Endothelial cell of umbilical vein (primary cell): ENCODE results near the gene CTNND2. TPM values are rescaled to one million over a fixed set of nuclear protein-coding genes. Genes with fewer than 3 reads are reported as not detected.

Source experiments
- BruUV-seq: library from RNA; stranded (reverse); fragments of 400-500 nt; replicated peaks from 2 replicates; lab custom pipeline; 2021; lab: Mats Ljungman, UMichigan
- CTCF ChIA-PET: fragments of 300-600, 350-600 bp; sonication (Branson Sonifier 250); formaldehyde crosslinking; loops from one replicate; lab custom pipeline; 2021; ENCODE audit warnings: antibody characterized with exemption, inconsistent platforms; lab: Charles Lee
- POLR2A ChIA-PET: fragments of 300-600, 350-600 bp; sonication (Branson Sonifier 250); formaldehyde crosslinking; loops from one replicate; lab custom pipeline; 2021; ENCODE audit warnings: antibody characterized with exemption, inconsistent platforms; lab: Charles Lee
- DNase-seq: peaks from one replicate; pipeline ENCODE4 v3.0.0-alpha.2; 2011; ENCODE audit warnings: low read depth, low spot score
- FAIRE-seq: peaks from 2 replicates; lab custom pipeline; 2011; peaks lifted over from hg19 to GRCh38; lab: Jason Lieb, UNC
- H2AFZ ChIP-seq: 2 replicates; pipeline ENCODE4 v1.6.0; 2012; ENCODE audit warnings: low read depth, low read length, control low read depth, inconsistent platforms
- H3K27ac ChIP-seq: 2 replicates; pipeline ENCODE4 v1.5.1; 2011; ENCODE audit warnings: low read depth, mild to moderate bottlenecking, control low read depth, low read length, moderate library complexity; ENCODE audit not compliant: insufficient read depth
- H3K27me3 ChIP-seq, 2 experiments: 2 replicates each; pipeline versions ENCODE4 v1.6.0 to v1.6.1; 2011; ENCODE audit warnings: low read length in 2 of 2, mixed read lengths in 1 of 2; ENCODE audit not compliant: control insufficient read depth in 2 of 2, insufficient read depth in 2 of 2
- H3K36me3 ChIP-seq, 2 experiments: 2 replicates in 1 of 2; 3 replicates in 1 of 2; pipeline ENCODE4 v1.5.1; 2011; ENCODE audit warnings: low read length in 2 of 2, mild to moderate bottlenecking in 1 of 2, moderate library complexity in 1 of 2; ENCODE audit not compliant: control insufficient read depth in 2 of 2, insufficient read depth in 2 of 2; ENCODE audit errors: extremely low read depth in 1 of 2
- H3K4me1 ChIP-seq: 3 replicates; pipeline ENCODE4 v1.5.1; 2011; ENCODE audit warnings: mild to moderate bottlenecking, low read length; ENCODE audit not compliant: control insufficient read depth, insufficient read depth; ENCODE audit errors: extremely low read depth
- H3K4me2 ChIP-seq: 2 replicates; pipeline ENCODE4 v1.6.1; 2011; ENCODE audit warnings: low read length, control low read depth, mixed read lengths; ENCODE audit not compliant: insufficient read depth
- H3K4me3 ChIP-seq, 3 experiments: fragments of 200-600 bp in 1 of 3; sonication (generic), shearing (Covaris generic) in 1 of 3; replicated peaks in 1 of 3; 2 replicates each; pipeline ENCODE4 v1.5.1; 2011 to 2016; ENCODE audit warnings: control low read depth in 3 of 3, low read length in 3 of 3, mild to moderate bottlenecking in 2 of 3, inconsistent platforms in 1 of 3, low read depth in 1 of 3, moderate library complexity in 1 of 3; ENCODE audit not compliant: insufficient read depth in 1 of 3
- H3K79me2 ChIP-seq: 2 replicates; pipeline ENCODE4 v1.6.0; 2012; ENCODE audit warnings: low read length, inconsistent platforms; ENCODE audit not compliant: control insufficient read depth, insufficient read depth
- H3K9ac ChIP-seq: replicated peaks from 2 replicates; pipeline ENCODE3; 2011; ENCODE audit warnings: low read length, control low read depth; ENCODE audit not compliant: insufficient read depth; ENCODE audit errors: extremely low read depth
- H3K9me1 ChIP-seq: replicated peaks from 3 replicates; pipeline ENCODE4 v1.6.0; 2011; ENCODE audit warnings: mild to moderate bottlenecking, low read length; ENCODE audit not compliant: control insufficient read depth, insufficient read depth; ENCODE audit errors: extremely low read depth
- H3K9me3 ChIP-seq: replicated peaks from 2 replicates; pipeline ENCODE4 v1.5.1; 2012; ENCODE audit warnings: low read length, inconsistent platforms; ENCODE audit not compliant: control insufficient read depth, insufficient read depth
- H4K20me1 ChIP-seq: replicated peaks from 2 replicates; pipeline ENCODE3; 2011; ENCODE audit warnings: mild to moderate bottlenecking, low read length; ENCODE audit not compliant: control insufficient read depth, insufficient read depth; ENCODE audit errors: extremely low read depth
- EZH2 ChIP-seq: IDR thresholded peaks from 2 replicates; pipeline ENCODE4 v1.6.1; 2012; ENCODE audit warnings: borderline replicate concordance, low read depth, mild to moderate bottlenecking, moderate library complexity, low read length, inconsistent platforms; ENCODE audit not compliant: severe bottlenecking
- FOS ChIP-seq: IDR thresholded peaks from 2 replicates; pipeline ENCODE4 v1.6.1; 2011; ENCODE audit warnings: mild to moderate bottlenecking, low read length, moderate library complexity, borderline replicate concordance; ENCODE audit not compliant: insufficient read depth
- GATA2 ChIP-seq: IDR thresholded peaks from 2 replicates; pipeline ENCODE4 v1.7.0; 2011; ENCODE audit warnings: low read depth, mild to moderate bottlenecking, moderate library complexity, mixed read lengths, low read length; ENCODE audit not compliant: insufficient read length, insufficient read depth
- JUN ChIP-seq: IDR thresholded peaks from 2 replicates; pipeline ENCODE4 v1.6.1; 2011; ENCODE audit warnings: borderline replicate concordance, low read depth; ENCODE audit not compliant: insufficient read length, insufficient read depth
- MYC ChIP-seq: IDR thresholded peaks from one replicate; pipeline ENCODE4 v1.6.1; 2011; ENCODE audit warnings: mild to moderate bottlenecking, low read depth, low read length
- POLR2AphosphoS5 ChIP-seq: IDR thresholded peaks from 2 replicates; pipeline ENCODE4 v1.6.1; 2012; ENCODE audit warnings: low read depth, mild to moderate bottlenecking, control low read depth, low read length, moderate library complexity; ENCODE audit not compliant: insufficient read depth
- dilution Hi-C: fragments of 300-500 bp; cut with MboI; formaldehyde crosslinking; loops from one replicate; pipeline ENCODE4 v1.15.0; 2019; ENCODE audit warnings: low sequenced_read_pairs; ENCODE audit not compliant: extremely low pct_ligation_motif_present
- intact Hi-C: fragments of 100-400 bp; cut with micrococcal nuclease; formaldehyde crosslinking; loops from one replicate; pipeline ENCODE4 v1.10.0; 2022
- polyA plus RNA-seq, 4 experiments: library from polyadenylated mRNA; depleted of rRNA in 3 of 4; stranded (reverse) in 3 of 4; unstranded in 1 of 4; fragments of >200 nt; gene quantifications; 2 replicates each; pipeline versions ENCODE4 v1.2.1 to v1.2.3, GENCODE V29; 2011 to 2012; ENCODE audit warnings: missing spikeins in 1 of 4
- total RNA-seq: library from RNA; stranded (reverse); gene quantifications from 2 replicates; pipeline ENCODE4 v1.2.3, GENCODE V29; 2021
- TF ChIP-seq, protein P1 (sequence below): IDR thresholded peaks from 2 replicates; pipeline ENCODE4 v1.6.1; 2011; ENCODE audit not compliant: insufficient read depth, insufficient read length
- TF ChIP-seq, protein P2 (sequence below), 2 donors: IDR thresholded peaks; 1 replicate in 1 of 2; 2 replicates in 1 of 2; pipeline ENCODE4 v1.5.1; 2011; ENCODE audit warnings: low read length in 2 of 2, mild to moderate bottlenecking in 2 of 2, moderate library complexity in 2 of 2, control low read depth in 1 of 2, inconsistent platforms in 1 of 2, low read depth in 1 of 2; ENCODE audit not compliant: insufficient read depth in 1 of 2; ENCODE audit errors: extremely low read depth in 1 of 2

Gene CTNND2
- total and polyA plus RNA-seq, 2 donors (not counting 3 experiments of a cell fraction or from before 2014, with no cell fraction given), result not detected

DNA sequence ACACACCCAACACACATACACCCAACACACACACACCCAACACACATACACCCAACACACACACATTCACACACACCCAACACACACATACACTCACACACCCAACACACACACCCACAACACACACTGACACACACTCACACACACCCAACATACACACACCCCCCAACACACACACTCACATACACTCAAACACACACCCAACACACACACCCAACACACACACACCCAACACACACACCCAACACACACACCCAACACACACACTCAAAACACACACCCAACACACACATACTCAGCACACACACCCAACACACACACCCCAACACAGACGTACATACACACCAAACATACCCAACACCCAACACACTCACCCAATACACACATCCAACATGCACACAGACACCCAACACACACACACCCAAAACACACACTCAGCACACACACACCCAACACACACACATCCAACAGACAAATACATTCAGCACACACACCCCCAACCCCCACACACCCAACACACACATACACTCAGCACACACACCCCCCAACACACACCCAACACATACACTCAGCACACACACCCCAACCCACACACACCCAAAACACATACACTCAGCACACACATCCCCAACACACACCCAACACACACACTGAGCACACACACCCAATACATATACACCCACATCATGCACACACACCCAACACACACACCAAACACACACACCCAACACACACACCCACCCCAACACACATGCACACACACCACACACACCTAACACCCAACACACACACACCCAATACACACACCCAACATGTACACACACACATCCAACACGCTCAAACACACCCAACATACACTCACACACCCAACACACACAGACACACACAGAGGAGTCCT lies 663.7 kb downstream of the CTNND2 start:
- no TSS peak for BruUV-seq
- Histone ChIP-seq H3K4me1 (no peaks in the 10 kb centered on the region), H3K4me2 (no peak overlapping the region), H3K27ac (no peak overlapping the region), H3K27me3 (no peaks in the 10 kb centered on the region), H3K9me1 (no peaks in the 10 kb centered on the region), H4K20me1 (no peaks in the 10 kb centered on the region), H2AFZ (no peak overlapping the region), H3K36me3 (no peaks in the 10 kb centered on the region), H3K9me3 (no peaks in the 10 kb centered on the region), H3K4me3 (no peak overlapping the region), H3K79me2 (no peaks in the 10 kb centered on the region), H3K9ac (no peak overlapping the region)
- FAIRE-seq (no peak), DNase-seq (no peak)
- TF ChIP-seq, protein P1, sequence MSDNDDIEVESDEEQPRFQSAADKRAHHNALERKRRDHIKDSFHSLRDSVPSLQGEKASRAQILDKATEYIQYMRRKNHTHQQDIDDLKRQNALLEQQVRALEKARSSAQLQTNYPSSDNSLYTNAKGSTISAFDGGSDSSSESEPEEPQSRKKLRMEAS, result no peak
- no peak for TF ChIP-seq JUN
- TF ChIP-seq MYC, result no peak
- TF ChIP-seq FOS, result no peak
- TF ChIP-seq GATA2, result no peak
- TF ChIP-seq, protein P2, sequence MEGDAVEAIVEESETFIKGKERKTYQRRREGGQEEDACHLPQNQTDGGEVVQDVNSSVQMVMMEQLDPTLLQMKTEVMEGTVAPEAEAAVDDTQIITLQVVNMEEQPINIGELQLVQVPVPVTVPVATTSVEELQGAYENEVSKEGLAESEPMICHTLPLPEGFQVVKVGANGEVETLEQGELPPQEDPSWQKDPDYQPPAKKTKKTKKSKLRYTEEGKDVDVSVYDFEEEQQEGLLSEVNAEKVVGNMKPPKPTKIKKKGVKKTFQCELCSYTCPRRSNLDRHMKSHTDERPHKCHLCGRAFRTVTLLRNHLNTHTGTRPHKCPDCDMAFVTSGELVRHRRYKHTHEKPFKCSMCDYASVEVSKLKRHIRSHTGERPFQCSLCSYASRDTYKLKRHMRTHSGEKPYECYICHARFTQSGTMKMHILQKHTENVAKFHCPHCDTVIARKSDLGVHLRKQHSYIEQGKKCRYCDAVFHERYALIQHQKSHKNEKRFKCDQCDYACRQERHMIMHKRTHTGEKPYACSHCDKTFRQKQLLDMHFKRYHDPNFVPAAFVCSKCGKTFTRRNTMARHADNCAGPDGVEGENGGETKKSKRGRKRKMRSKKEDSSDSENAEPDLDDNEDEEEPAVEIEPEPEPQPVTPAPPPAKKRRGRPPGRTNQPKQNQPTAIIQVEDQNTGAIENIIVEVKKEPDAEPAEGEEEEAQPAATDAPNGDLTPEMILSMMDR (IDR thresholded peaks at IDR 0.05; ENCODE audit: extremely low read depth in 1 of 2, insufficient read depth in 1 of 2, low read depth in 1 of 2, low read length in 2 of 2), result no peak
- no peak for TF ChIP-seq POLR2AphosphoS5
- TF ChIP-seq EZH2, result no peak
- ChIA-PET POLR2A (no interaction called here), CTCF (no interaction called here)
- intact Hi-C loops, result no loop called here
- dilution Hi-C loops, result no loop called here
